HG02763 (cell line): ENCODE data around the gene ZFAND2A.
A peak's percentile ranks its signal among the peaks of the same experiment; 100 is the strongest.

Experiments
- ATAC-seq: cut with Tn5 transposase; IDR thresholded peaks from one replicate; pipeline ENCODE4 v1.9.1; 2021; ENCODE audit warnings: mild to moderate bottlenecking, moderate library complexity; ENCODE audit not compliant: unreplicated experiment

The ZFAND2A gene

GRCh38 chr7:1110358-1110757 lies 49.6 kb downstream of the ZFAND2A start:
- ATAC-seq, result no peak

DNA sequence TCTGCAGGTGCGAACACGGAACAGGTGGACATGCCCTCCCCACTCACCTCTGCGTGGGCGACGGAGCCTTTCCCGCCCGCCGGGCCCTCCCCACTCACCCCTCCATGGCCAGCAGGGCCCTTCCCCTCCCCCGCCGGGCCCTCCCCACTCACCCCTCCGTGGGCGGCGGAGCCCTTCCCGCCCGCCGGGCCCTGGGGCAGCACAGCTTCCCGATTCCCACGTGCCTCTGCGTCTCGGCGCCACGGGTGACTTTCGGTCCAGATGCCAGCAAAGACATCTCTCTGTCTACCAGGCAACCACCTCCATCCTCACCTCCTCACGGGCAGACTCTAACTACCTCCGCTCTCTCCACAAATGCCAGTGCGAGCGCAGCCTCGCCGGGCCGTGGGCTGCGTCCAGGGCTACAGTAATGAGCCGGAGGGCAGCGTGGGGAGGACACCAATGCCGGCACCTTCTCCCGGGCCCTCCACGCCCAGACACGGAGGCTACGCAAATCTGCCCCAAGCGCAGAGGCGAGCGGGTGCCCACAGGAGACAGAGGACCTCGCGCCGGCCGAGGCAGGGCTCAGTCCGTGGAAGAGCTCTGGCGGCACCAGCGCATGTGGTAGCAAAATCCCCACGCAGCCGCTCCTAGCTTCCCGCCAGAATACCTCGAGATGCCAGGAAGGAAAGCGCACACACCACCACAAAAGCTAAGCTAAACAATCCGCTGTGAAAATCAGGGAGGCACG lies 50.2 kb downstream of the ZFAND2A start:
- no peak for ATAC-seq

DNA sequence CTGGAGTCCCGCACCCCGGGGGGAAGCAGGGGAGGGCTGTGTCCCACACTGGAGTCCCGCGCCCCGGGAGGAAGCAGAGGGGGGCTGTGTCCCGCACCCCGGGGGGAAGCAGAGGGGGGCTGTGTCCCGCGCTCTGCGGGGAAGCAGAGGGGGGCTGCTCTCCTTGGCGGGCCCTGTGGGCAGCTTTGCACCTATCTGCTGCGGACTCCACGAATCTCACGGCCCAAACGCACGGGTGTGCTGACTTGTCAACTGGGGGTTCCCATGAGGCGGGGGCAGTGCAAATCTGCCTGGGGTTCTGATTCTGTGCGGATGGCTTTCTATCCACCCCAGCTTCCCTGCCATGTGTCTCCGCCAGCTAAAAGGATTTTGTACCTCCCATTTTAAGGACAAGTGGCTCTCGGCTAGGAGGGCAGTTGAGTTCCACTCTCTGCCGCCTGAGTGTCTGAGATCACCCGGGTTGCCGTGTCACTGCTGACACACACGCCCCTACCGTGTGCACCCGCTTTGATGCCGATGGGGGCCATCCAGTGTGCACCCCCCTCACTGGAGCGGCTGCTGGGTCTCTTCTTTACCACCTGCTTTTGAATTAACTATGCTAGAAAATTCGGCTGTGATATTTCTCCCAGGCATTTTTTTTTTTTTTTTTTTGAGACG lies 51.6 kb downstream of the ZFAND2A start:
- no peak for ATAC-seq

DNA sequence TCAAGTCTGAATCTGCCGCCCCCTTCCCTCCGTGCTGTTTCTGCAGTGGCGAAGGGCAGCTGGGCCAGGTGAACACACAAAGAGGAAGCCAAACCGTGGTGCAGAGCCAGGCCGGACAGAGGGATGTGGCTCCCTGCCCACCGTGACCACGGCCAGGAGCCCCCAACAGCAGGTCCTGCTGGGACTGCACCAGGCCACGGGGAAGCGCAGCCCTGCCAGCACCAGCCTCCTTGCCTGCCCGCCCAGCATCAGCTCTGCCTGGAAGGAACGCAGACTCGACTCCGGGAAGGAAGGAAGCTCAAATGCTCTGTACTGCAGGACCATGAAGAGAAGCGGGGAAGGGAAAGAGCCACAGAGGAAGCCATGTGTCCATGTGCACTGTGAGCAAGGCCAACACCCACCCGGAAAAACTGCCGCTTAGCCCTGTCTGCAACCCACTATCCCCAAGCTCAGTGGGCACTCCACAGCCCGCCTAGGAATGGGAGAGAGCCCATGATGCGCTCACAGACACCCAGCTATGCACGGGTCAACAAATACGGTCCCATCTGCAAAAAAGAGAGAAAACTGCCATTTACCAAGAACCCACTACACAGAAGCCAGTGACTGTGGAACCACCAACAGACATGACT lies 53.1 kb downstream of the ZFAND2A start:
- no peak for ATAC-seq

GRCh38 chr7:1106063-1106792 lies 53.8 kb downstream of the ZFAND2A start:
- no peak for ATAC-seq

DNA sequence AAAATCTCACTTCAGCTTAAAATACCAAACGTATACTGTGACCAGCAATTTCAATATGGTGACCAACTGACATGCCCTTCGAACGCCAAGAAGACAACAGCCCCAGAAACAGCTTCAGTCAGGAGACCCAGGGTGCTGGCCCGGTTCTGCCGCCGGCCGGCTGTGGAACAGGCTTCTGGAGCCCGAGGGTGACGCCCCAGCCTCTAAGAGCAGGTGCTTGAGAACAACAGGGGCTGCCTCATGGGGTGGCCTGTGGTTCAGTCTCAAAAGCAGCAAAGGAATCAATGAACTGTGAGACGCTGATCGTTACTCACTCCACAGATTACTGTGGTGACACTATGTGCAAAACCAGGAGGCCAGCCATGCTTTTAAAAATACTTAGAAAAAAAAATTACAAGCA lies 54.8 kb downstream of the ZFAND2A start:
- ATAC-seq, result peak; percentile 38

DNA sequence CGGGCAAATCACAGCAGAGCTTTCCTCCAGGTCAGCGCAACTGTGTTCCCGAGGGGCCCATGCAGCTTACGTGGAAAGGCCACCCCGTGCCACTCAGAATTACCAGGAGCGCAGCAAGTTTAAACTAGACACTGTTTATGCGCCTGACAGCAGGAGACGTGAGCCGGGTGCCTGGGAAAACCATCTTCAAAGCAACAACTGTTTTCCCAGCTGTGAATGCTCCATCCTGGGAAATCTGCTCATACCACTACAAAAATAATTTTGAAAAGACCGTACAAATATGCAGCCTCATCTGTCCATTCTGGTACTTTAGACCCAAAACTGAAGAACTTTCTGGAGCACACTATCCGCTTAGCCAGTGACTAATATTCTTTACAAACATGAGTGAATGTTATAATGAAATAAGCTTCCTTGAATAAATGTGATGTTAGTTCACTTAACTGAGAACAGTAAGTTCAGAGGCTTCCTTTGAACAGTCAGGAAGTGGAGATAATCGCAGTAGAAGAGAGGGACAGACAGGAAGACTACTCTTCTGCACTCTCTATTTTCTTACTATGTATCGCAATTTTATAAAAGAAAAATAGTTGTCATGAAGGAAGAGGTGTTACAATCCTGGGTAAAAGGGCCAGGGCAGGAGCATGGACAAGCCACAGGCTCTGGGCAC lies 55.3 kb downstream of the ZFAND2A start:
- no peak for ATAC-seq

DNA sequence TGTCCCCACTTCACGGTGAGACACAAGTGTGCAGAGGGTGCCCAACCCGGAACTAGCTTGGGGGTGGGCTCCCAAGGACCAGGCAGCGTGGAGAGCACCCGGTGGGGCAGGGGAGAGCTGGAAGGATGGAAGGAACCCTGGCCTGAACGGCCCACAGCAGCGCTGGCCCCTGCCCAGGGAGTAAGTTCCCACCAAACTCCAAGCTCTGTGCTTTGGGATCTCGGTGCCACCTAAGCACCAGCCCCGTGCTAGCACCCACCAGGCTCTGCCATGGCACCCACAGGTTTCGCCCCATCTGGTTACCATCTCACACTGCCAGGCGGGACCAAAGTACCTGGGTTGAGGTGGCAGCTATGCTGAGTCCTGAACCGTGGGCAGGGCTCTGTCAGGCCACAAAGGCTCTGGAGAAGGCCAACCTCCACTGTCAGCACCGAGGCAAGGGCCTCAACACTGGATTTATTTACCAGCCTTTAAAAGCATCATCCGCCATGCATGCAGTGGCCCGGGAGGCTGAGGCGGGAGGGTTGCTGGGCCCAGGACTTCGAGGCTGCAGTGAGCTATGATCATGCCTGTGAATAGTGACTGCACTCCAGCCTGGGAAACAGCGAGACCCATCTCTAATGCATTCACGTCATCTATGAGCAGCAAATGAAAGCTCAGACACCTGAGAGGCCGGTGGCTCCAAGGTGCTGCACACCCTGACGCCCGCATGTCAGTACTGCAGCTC lies 56.0 kb downstream of the ZFAND2A start:
- ATAC-seq, result no peak

DNA sequence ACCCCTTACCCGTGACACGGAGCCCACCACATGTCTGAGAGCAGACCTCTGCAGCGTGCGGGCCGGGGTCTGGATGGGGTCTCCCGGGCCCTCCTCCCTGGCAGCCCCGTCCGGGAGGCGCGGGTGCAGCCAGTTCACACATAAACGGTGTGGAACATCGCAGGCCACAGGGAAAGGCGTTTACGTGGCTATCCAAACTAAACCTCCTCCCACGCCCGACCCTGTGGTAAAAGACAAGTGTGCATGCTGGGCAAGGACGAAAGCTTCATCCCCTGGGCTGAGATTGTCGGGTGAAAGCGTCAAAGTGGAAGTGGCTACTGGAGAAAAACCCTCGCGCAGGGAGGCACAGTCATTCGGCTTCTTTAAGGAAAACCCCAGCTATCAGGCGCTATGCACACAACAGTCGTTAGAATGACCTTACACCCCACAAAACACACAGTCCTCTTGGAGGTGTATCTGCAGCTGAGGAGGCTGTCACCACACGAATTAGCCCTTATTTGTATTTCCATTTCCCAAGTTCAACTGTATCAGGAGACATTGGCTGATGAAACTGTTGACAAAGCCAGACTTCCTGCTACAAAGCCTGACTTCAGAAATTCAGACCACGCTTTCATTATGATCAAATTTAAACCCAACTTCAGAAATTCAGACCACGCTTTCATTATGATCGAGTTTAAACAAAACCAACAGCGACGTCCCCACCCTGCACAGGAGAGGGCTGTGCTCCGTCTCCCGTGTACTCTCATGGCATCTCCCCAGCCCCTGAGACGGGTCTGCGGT lies 56.8 kb downstream of the ZFAND2A start:
- ATAC-seq, result no peak
